ENCODE data around the gene ERI2. TPM values are rescaled to one million over a fixed set of nuclear protein-coding genes. Genes with fewer than 3 reads are reported as not detected.
"Not testable (repeated sequence)": the region's sequence is repeated elsewhere in the genome, so short reads cannot be mapped to it uniquely, and the experiment has no call there.

Gene ERI2
- total and polyA plus RNA-seq, 8 donors: 7.9 to 12.1 (median 9.3) TPM

DNA sequence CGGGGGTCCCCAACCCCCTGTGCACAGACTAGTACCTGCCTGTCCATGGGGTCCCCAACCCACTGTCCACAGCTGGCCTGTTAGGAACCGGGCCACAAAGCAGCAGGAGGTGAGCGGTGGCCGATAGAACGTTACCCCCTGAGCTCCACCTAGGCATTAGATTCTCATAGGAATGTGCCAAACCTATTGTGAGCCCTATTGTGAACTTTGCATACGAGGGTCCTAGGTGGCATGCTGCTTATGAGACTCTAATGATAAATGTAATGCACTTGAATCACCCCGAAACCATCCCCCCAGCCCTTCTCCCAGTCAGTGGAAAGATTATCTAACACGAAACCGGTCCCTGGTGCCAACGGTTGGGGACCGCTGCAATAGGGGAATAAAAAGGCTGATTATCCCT, 1.6 kb upstream of the ERI2 start:
- no peaks in the 10 kb centered on the region for H3K9me3 ChIP-seq
- H3K4me1 ChIP-seq: peaks cover 0 to 10% (median 9%) of the 10 kb centered on the region in 3 donors
- no peaks in the 10 kb centered on the region for H3K36me3 ChIP-seq
- 89 to 91% methylated on average over 11 of the region's 11 CpGs for WGBS, 2 donors
- no peak overlapping the region for H3K27ac ChIP-seq
- H3K27me3 ChIP-seq: no peaks in the 10 kb centered on the region
- DNase-seq (peak in 2 of 6 donors; percentile 22 to 41), ATAC-seq (no peak), FAIRE-seq (no peak)
- no peak overlapping the region for H3K4me3 ChIP-seq
- TF ChIP-seq, protein P1, sequence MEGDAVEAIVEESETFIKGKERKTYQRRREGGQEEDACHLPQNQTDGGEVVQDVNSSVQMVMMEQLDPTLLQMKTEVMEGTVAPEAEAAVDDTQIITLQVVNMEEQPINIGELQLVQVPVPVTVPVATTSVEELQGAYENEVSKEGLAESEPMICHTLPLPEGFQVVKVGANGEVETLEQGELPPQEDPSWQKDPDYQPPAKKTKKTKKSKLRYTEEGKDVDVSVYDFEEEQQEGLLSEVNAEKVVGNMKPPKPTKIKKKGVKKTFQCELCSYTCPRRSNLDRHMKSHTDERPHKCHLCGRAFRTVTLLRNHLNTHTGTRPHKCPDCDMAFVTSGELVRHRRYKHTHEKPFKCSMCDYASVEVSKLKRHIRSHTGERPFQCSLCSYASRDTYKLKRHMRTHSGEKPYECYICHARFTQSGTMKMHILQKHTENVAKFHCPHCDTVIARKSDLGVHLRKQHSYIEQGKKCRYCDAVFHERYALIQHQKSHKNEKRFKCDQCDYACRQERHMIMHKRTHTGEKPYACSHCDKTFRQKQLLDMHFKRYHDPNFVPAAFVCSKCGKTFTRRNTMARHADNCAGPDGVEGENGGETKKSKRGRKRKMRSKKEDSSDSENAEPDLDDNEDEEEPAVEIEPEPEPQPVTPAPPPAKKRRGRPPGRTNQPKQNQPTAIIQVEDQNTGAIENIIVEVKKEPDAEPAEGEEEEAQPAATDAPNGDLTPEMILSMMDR (IDR thresholded peaks at IDR 0.05): no peak
- intact Hi-C loops (cut with DNase I): no loop called here

DNA sequence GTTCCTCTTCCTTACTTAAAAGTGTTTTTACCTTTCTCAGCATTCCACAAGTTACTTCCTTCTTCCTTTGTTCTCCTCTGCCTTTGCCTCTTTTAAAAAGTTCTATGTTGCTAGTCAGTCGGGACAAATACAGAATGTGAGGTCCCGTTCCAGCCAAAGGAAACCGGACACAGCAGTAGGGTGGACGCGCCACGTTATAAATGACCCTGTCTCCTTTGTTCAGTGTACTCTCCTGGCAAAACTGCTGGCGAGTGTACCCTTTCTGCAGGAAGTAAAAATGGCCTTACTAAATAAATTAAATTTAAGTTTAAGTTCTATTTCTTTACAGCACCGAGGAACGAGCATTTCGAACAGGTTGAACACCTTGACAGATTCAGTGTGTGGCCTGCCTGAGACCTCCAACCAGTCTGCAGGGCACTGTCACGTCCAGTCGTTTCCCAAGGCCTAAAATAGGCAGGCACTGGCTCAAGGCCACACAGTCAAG, 546 bp downstream of the ERI2 start:
- 2 to 3% methylated on average over 12 of the region's 12 CpGs for WGBS, 2 donors
- peak overlapping the region; percentile 86 to 95 (median 90) for H3K27ac ChIP-seq
- H3K4me1 ChIP-seq; H3K27me3 ChIP-seq; intact Hi-C loops (cut with DNase I); DNase-seq; H3K9me3 ChIP-seq; H3K36me3 ChIP-seq; FAIRE-seq: not testable (repeated sequence)
- peak; percentile 4 to 9 (median 6) for ATAC-seq
- peak overlapping the region; percentile 69 to 89 (median 80) for H3K4me3 ChIP-seq

DNA sequence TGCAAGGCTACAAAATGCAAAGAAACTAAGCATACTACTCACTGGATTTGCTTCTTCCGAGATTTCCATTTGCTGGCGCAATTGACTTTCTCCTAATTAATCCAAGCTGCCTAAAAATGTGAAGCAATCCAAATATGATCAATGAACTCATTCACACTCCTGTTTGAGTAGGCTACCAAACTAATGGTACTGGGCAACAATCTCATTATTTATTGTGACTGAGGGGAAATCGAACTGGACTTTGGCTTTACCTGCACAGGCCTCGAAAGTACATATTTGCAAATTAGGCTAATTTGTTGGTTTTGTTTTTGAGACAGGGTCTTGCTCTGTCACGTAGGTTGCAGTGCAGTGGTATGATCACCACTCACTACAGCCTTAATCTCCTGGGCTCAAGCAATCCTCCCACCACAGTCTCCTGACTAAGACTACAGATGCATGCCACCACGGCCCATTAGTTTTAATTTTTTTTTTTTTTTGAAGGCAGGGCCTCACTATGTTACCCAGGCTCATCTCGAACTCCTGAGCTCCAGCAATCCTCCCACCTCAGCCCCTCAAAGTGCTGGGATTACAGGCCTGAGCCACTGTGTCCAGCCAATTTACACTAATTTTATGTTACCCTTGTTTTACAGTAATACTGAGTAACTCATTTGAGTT, 2.6 kb downstream of the ERI2 start:
- H3K4me1 ChIP-seq: peaks cover 0 to 10% (median 9%) of the 10 kb centered on the region in 3 donors
- H3K27me3 ChIP-seq: no peaks in the 10 kb centered on the region
- peaks cover 0 to 2% (median 0%) of the 10 kb centered on the region in 3 donors for H3K36me3 ChIP-seq
- H3K9me3 ChIP-seq: no peaks in the 10 kb centered on the region
- intact Hi-C loops (cut with DNase I): no loop called here
- WGBS, 2 donors: 64 to 72% methylated on average over 7 of the region's 7 CpGs
- H3K27ac ChIP-seq: no peak overlapping the region
- FAIRE-seq: no peak
- H3K4me3 ChIP-seq: no peak overlapping the region
- TF ChIP-seq, protein P1 (IDR thresholded peaks at IDR 0.05): no peak
- no peak for DNase-seq
- ATAC-seq: no peak

DNA sequence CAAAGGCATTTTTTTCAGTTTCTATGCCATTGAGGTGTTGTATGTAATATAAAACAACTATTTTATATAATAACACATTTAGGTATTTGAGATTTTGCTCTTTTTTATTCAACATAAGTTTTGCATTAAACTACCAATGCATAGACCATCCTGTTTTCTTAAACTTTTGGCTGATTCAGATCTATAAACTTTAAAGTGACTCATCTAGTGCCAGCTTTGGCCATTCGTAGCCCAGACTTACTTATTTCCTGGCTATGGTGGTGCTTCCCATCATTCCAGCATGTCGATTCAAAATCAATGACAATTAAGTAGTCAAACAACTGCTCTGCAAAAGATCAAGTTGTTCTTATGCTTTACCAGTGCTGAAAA, 3.1 kb downstream of the ERI2 start:
- Histone ChIP-seq H3K27ac (no peak overlapping the region), H3K4me1 (peaks cover 0 to 10% (median 9%) of the 10 kb centered on the region in 3 donors), H3K36me3 (peaks cover 0 to 7% (median 0%) of the 10 kb centered on the region in 3 donors), H3K4me3 (no peak overlapping the region), H3K27me3 (no peaks in the 10 kb centered on the region), H3K9me3 (no peaks in the 10 kb centered on the region)
- intact Hi-C loops (cut with DNase I): no loop called here
- FAIRE-seq (no peak), DNase-seq (no peak), ATAC-seq (no peak)
- TF ChIP-seq, protein P1 (IDR thresholded peaks at IDR 0.05): no peak
- WGBS, 2 donors: 50 to 51% methylated on average over 2 of the region's 2 CpGs

DNA sequence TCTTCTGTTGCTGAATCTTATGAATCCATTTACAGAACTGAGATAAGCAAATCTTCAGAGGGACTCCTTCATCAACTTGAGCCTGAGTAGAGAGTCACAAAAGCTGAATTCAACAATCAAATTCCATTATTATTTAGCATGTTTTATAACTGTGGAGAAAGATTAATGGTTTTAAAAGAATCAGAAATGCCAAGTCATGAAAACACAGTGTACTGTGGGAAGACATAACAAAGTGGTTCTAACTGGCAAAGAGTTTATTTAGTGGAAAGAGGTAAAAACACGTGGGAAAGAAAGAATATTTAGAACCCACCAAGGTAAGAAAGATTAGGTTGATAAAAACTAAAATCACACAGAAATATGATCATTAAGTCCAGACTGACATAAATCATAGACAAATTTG, 5.0 kb downstream of the ERI2 start:
- Histone ChIP-seq H3K9me3 (no peaks in the 10 kb centered on the region), H3K36me3 (peaks cover 0 to 24% (median 0%) of the 10 kb centered on the region in 3 donors), H3K4me1 (peaks cover 0 to 10% (median 9%) of the 10 kb centered on the region in 3 donors), H3K27me3 (no peaks in the 10 kb centered on the region), H3K27ac (no peak overlapping the region), H3K4me3 (no peak overlapping the region)
- ATAC-seq (no peak), FAIRE-seq (no peak), DNase-seq (no peak)
- TF ChIP-seq, protein P1 (IDR thresholded peaks at IDR 0.05): no peak
- intact Hi-C loops (cut with DNase I): no loop called here
- 16 to 38% methylated on average over 1 of the region's 1 CpG for WGBS, 2 donors
